Mammary epithelial cell (primary cell): Measurements from ENCODE around the gene CATSPER3.

Experiments used
- EZH2 ChIP-seq: IDR thresholded peaks from 2 replicates; pipeline ENCODE4 v1.6.1; 2012; ENCODE audit warnings: low read length, inconsistent platforms, borderline replicate concordance
- TF ChIP-seq, protein P1 (sequence below), 2 donors: IDR thresholded peaks in 1 of 2; conservative IDR thresholded peaks in 1 of 2; 2 replicates each; pipeline ENCODE4 v1.5.1; 2011 to 2012; ENCODE audit warnings: inconsistent platforms in 2 of 2, low read length in 2 of 2, mild to moderate bottlenecking in 2 of 2, control low read depth in 1 of 2, low read depth in 1 of 2; ENCODE audit not compliant: insufficient read depth in 1 of 2; ENCODE audit errors: extremely low read depth in 1 of 2

- TF ChIP-seq, protein P1, sequence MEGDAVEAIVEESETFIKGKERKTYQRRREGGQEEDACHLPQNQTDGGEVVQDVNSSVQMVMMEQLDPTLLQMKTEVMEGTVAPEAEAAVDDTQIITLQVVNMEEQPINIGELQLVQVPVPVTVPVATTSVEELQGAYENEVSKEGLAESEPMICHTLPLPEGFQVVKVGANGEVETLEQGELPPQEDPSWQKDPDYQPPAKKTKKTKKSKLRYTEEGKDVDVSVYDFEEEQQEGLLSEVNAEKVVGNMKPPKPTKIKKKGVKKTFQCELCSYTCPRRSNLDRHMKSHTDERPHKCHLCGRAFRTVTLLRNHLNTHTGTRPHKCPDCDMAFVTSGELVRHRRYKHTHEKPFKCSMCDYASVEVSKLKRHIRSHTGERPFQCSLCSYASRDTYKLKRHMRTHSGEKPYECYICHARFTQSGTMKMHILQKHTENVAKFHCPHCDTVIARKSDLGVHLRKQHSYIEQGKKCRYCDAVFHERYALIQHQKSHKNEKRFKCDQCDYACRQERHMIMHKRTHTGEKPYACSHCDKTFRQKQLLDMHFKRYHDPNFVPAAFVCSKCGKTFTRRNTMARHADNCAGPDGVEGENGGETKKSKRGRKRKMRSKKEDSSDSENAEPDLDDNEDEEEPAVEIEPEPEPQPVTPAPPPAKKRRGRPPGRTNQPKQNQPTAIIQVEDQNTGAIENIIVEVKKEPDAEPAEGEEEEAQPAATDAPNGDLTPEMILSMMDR (conservative IDR thresholded peaks at IDR 0.05 in 1 of 2, IDR thresholded peaks at IDR 0.05 in 1 of 2; ENCODE audit: extremely low read depth in 1 of 2, insufficient read depth in 1 of 2, low read depth in 1 of 2, low read length in 2 of 2) = no peak
- TF ChIP-seq EZH2 = no peak
Observed at GRCh38 chr5:135047347-135047695, 79.6 kb downstream of the CATSPER3 start.
